MM.1S (cell line): Measurements from ENCODE around the gene SLC6A12.

Source experiments
- DNase-seq: peaks from one replicate; pipeline ENCODE4 v3.0.0-alpha.2; 2015
- H2AFZ ChIP-seq: fragments of 300-600 bp; sonication (generic); 2 replicates; pipeline ENCODE4 v1.6.0; 2016; ENCODE audit warnings: antibody characterized with exemption, low read length
- H3F3A ChIP-seq: fragments of 300-600 bp; sonication (generic); 2 replicates; pipeline ENCODE4 v1.6.1; 2016; ENCODE audit warnings: mild to moderate bottlenecking, antibody characterized with exemption, low read length, moderate library complexity, mixed read lengths; ENCODE audit not compliant: insufficient read depth
- H3K27ac ChIP-seq: fragments of 300-600 bp; sonication (generic); 2 replicates; pipeline ENCODE4 v1.5.1; 2016; ENCODE audit warnings: mild to moderate bottlenecking, low read length
- H3K27me3 ChIP-seq: fragments of 300-600 bp; sonication (generic); replicated peaks from 2 replicates; pipeline ENCODE4 v1.6.0; 2016; ENCODE audit warnings: low read length; ENCODE audit not compliant: insufficient read depth
- H3K36me3 ChIP-seq: fragments of 300-600 bp; sonication (generic); replicated peaks from 2 replicates; pipeline ENCODE4 v1.6.1; 2016; ENCODE audit warnings: mild to moderate bottlenecking, low read length, mixed read lengths; ENCODE audit not compliant: insufficient read depth
- H3K4me1 ChIP-seq: fragments of 300-600 bp; sonication (generic); 2 replicates; pipeline ENCODE4 v1.6.1; 2016; ENCODE audit warnings: low read length, mixed read lengths
- H3K4me2 ChIP-seq: fragments of 300-600 bp; sonication (generic); 2 replicates; pipeline ENCODE4 v1.6.0; 2016; ENCODE audit warnings: low read depth, low read length
- H3K4me3 ChIP-seq: fragments of 300-600 bp; sonication (generic); 2 replicates; pipeline ENCODE4 v1.5.1; 2016; ENCODE audit warnings: low read length, mixed read lengths
- H3K79me2 ChIP-seq: fragments of 300-600 bp; sonication (generic); 2 replicates; pipeline ENCODE4 v1.6.1; 2016; ENCODE audit warnings: mixed run types, low read length, mixed read lengths
- H3K9ac ChIP-seq: fragments of 300-600 bp; sonication (generic); 2 replicates; pipeline ENCODE4 v1.6.1; 2016; ENCODE audit warnings: low read length, mixed read lengths
- H3K9me2 ChIP-seq: fragments of 300-600 bp; sonication (generic); replicated peaks from 2 replicates; pipeline ENCODE4 v1.6.1; 2016; ENCODE audit warnings: mild to moderate bottlenecking, low read length, mixed read lengths; ENCODE audit not compliant: insufficient read depth
- H3K9me3 ChIP-seq: fragments of 300-600 bp; sonication (generic); replicated peaks from 2 replicates; pipeline ENCODE4 v1.6.1; 2016; ENCODE audit warnings: mild to moderate bottlenecking, low read length, mixed read lengths; ENCODE audit not compliant: insufficient read depth
- H4K20me1 ChIP-seq: fragments of 300-600 bp; sonication (generic); 2 replicates; pipeline ENCODE4 v1.6.1; 2016; ENCODE audit warnings: mild to moderate bottlenecking, low read length, moderate library complexity, mixed read lengths; ENCODE audit not compliant: insufficient read depth
- CTCF ChIP-seq: fragments of 300-600 bp; sonication (generic); IDR thresholded peaks from 2 replicates; pipeline ENCODE4 v1.5.1; 2016; ENCODE audit warnings: antibody characterized with exemption, low read length, mixed read lengths
- EZH2 ChIP-seq: fragments of 300-600 bp; sonication (generic); optimal IDR thresholded peaks from 2 replicates; pipeline ENCODE3; 2017; ENCODE audit warnings: low read depth, mild to moderate bottlenecking, antibody characterized with exemption, low read length, mixed read lengths
- EZH2phosphoT487 ChIP-seq: fragments of 300-600 bp; sonication (generic); IDR thresholded peaks from 2 replicates; pipeline ENCODE4 v1.6.1; 2018; ENCODE audit warnings: antibody characterized with exemption, low read length

Gene SLC6A12

GRCh38 chr12:224330-224729 lies 10.4 kb upstream of the SLC6A12 start:
- no peak overlapping the region for H3K27ac ChIP-seq
- H3K9me2 ChIP-seq = no peaks in the 10 kb centered on the region
- H3K27me3 ChIP-seq = peaks cover 77% of the 10 kb centered on the region
- DNase-seq = no peak
- no peak for TF ChIP-seq EZH2
- TF ChIP-seq CTCF = no peak
- no peak overlapping the region for H3K4me2 ChIP-seq
- H4K20me1 ChIP-seq = no peaks in the 10 kb centered on the region
- no peak overlapping the region for H2AFZ ChIP-seq
- H3K9me3 ChIP-seq = no peaks in the 10 kb centered on the region
- no peak overlapping the region for H3K4me3 ChIP-seq
- H3K79me2 ChIP-seq = no peaks in the 10 kb centered on the region
- H3F3A ChIP-seq = no peaks in the 10 kb centered on the region
- H3K36me3 ChIP-seq = no peaks in the 10 kb centered on the region
- H3K4me1 ChIP-seq = no peaks in the 10 kb centered on the region
- no peak overlapping the region for H3K9ac ChIP-seq

- DNase-seq = no peak
- H3K36me3 ChIP-seq = no peaks in the 10 kb centered on the region
- no peak overlapping the region for H3K27ac ChIP-seq
- TF ChIP-seq EZH2 (no peak), EZH2phosphoT487 (no peak), CTCF (no peak)
- no peaks in the 10 kb centered on the region for H3K79me2 ChIP-seq
- H4K20me1 ChIP-seq = no peaks in the 10 kb centered on the region
- no peak overlapping the region for H3K4me3 ChIP-seq
- H3K9me2 ChIP-seq = no peaks in the 10 kb centered on the region
- no peaks in the 10 kb centered on the region for H3F3A ChIP-seq
- H2AFZ ChIP-seq = no peak overlapping the region
- no peak overlapping the region for H3K9ac ChIP-seq
- H3K4me1 ChIP-seq = no peaks in the 10 kb centered on the region
- peaks cover 72% of the 10 kb centered on the region for H3K27me3 ChIP-seq
- no peaks in the 10 kb centered on the region for H3K9me3 ChIP-seq
- H3K4me2 ChIP-seq = no peak overlapping the region
Observed at GRCh38 chr12:223841-224240, 9.9 kb upstream of the SLC6A12 start.

GRCh38 chr12:221736-222135 lies 7.8 kb upstream of the SLC6A12 start:
- no peak overlapping the region for H3K4me3 ChIP-seq
- no peaks in the 10 kb centered on the region for H3K9me3 ChIP-seq
- H3K9me2 ChIP-seq = no peaks in the 10 kb centered on the region
- no peak overlapping the region for H2AFZ ChIP-seq
- no peaks in the 10 kb centered on the region for H3K4me1 ChIP-seq
- H4K20me1 ChIP-seq = no peaks in the 10 kb centered on the region
- no peaks in the 10 kb centered on the region for H3K36me3 ChIP-seq
- H3K4me2 ChIP-seq = no peak overlapping the region
- peaks cover 61% of the 10 kb centered on the region for H3K27me3 ChIP-seq
- no peaks in the 10 kb centered on the region for H3F3A ChIP-seq
- no peaks in the 10 kb centered on the region for H3K79me2 ChIP-seq
- no peak overlapping the region for H3K27ac ChIP-seq
- H3K9ac ChIP-seq = no peak overlapping the region
- DNase-seq = no peak
- TF ChIP-seq CTCF (no peak), EZH2phosphoT487 (no peak), EZH2 (no peak)
